H9 (cell line): ENCODE results near the gene HHATL. TPM values are rescaled to one million over a fixed set of nuclear protein-coding genes. Genes with fewer than 3 reads are reported as not detected.

Experiments
- DNase-seq: peaks from one replicate; pipeline ENCODE4 v3.0.0-alpha.2; 2017
- H2AFZ ChIP-seq: one replicate; pipeline ENCODE4 v1.6.1; 2013; ENCODE audit warnings: mild to moderate bottlenecking, low read length, control low read depth, moderate library complexity
- H2AK5ac ChIP-seq: 2 replicates; pipeline ENCODE4 v1.6.1; 2013; ENCODE audit warnings: low read length, control low read depth, mixed read lengths; ENCODE audit not compliant: insufficient read length
- H2BK120ac ChIP-seq: one replicate; pipeline ENCODE4 v1.6.1; 2013; ENCODE audit warnings: low read depth, mild to moderate bottlenecking, low read length, control low read depth, inconsistent platforms; ENCODE audit not compliant: poor library complexity, severe bottlenecking
- H2BK12ac ChIP-seq: 2 replicates; pipeline ENCODE4 v1.6.1; 2013; ENCODE audit warnings: low read length, control low read depth, mixed read lengths, low read depth; ENCODE audit not compliant: insufficient read length
- H2BK15ac ChIP-seq: 2 replicates; pipeline ENCODE4 v1.6.1; 2013; ENCODE audit warnings: low read depth, low read length, control low read depth
- H2BK20ac ChIP-seq: one replicate; pipeline ENCODE4 v1.6.1; 2013; ENCODE audit warnings: low read depth, mild to moderate bottlenecking, low read length, control low read depth, inconsistent platforms; ENCODE audit not compliant: poor library complexity, severe bottlenecking
- H2BK5ac ChIP-seq: 2 replicates; pipeline ENCODE4 v1.6.1; 2013; ENCODE audit warnings: low read length, control low read depth, mixed read lengths; ENCODE audit not compliant: insufficient read length
- H3K14ac ChIP-seq: 2 replicates; pipeline ENCODE4 v1.6.1; 2013; ENCODE audit warnings: low read length, control low read depth; ENCODE audit not compliant: insufficient read depth
- H3K18ac ChIP-seq: 2 replicates; pipeline ENCODE4 v1.6.1; 2013; ENCODE audit warnings: low read depth, mild to moderate bottlenecking, mixed read lengths, low read length, control low read depth; ENCODE audit not compliant: insufficient read length
- H3K23ac ChIP-seq: 2 replicates; pipeline ENCODE4 v1.6.1; 2013; ENCODE audit warnings: low read length, control low read depth, mixed read lengths, low read depth; ENCODE audit not compliant: insufficient read length
- H3K23me2 ChIP-seq: 2 replicates; pipeline ENCODE4 v1.6.1; 2013; ENCODE audit warnings: low read depth, mild to moderate bottlenecking, mixed read lengths, low read length, control low read depth; ENCODE audit not compliant: insufficient read length, poor library complexity, severe bottlenecking
- H3K27ac ChIP-seq: 2 replicates; pipeline ENCODE4 v1.5.1; 2013; ENCODE audit warnings: low read length, control low read depth, mixed read lengths, low read depth; ENCODE audit not compliant: insufficient read length
- H3K27me3 ChIP-seq: 2 replicates; pipeline ENCODE4 v1.6.1; 2013; ENCODE audit warnings: low read length, control low read depth, inconsistent platforms; ENCODE audit not compliant: insufficient read depth
- H3K4ac ChIP-seq: 2 replicates; pipeline ENCODE4 v1.6.1; 2013; ENCODE audit warnings: low read depth, mild to moderate bottlenecking, control low read depth, inconsistent platforms, low read length, moderate library complexity
- H3K4me1 ChIP-seq: 2 replicates; pipeline ENCODE4 v1.6.1; 2013; ENCODE audit warnings: low read length, control low read depth, inconsistent platforms; ENCODE audit not compliant: insufficient read depth
- H3K4me2 ChIP-seq: 2 replicates; pipeline ENCODE4 v1.6.1; 2013; ENCODE audit warnings: low read length, control low read depth, mixed read lengths; ENCODE audit not compliant: insufficient read length, insufficient read depth
- H3K56ac ChIP-seq: 2 replicates; pipeline ENCODE4 v1.6.1; 2013; ENCODE audit warnings: low read depth, mild to moderate bottlenecking, mixed read lengths, low read length, control low read depth; ENCODE audit not compliant: insufficient read length
- H3K79me1 ChIP-seq: 2 replicates; pipeline ENCODE4 v1.6.1; 2013; ENCODE audit warnings: low read depth, mild to moderate bottlenecking, moderate library complexity, low read length, control low read depth, inconsistent platforms; ENCODE audit not compliant: insufficient read depth, poor library complexity, severe bottlenecking
- H3K79me2 ChIP-seq: 2 replicates; pipeline ENCODE4 v1.6.1; 2013; ENCODE audit warnings: low read length, control low read depth, inconsistent platforms; ENCODE audit not compliant: insufficient read depth
- H3K9ac ChIP-seq: 2 replicates; pipeline ENCODE4 v1.6.1; 2013; ENCODE audit warnings: low read length, control low read depth, mixed read lengths; ENCODE audit not compliant: insufficient read length; ENCODE audit errors: extremely low read depth
- H3K9me3 ChIP-seq: one replicate; pipeline ENCODE4 v1.6.1; 2013; ENCODE audit warnings: low read depth, low read length, inconsistent platforms; ENCODE audit not compliant: control insufficient read depth
- H3T11ph ChIP-seq: one replicate; pipeline ENCODE4 v1.6.1; 2013; ENCODE audit warnings: mild to moderate bottlenecking, low read length, control low read depth, inconsistent platforms
- H4K20me1 ChIP-seq: one replicate; pipeline ENCODE4 v1.6.1; 2013; ENCODE audit not compliant: control insufficient read depth, insufficient read length, insufficient read depth
- H4K5ac ChIP-seq: 2 replicates; pipeline ENCODE4 v1.6.1; 2013; ENCODE audit warnings: low read depth, mild to moderate bottlenecking, mixed read lengths, low read length, control low read depth; ENCODE audit not compliant: insufficient read length
- H4K8ac ChIP-seq: replicated peaks from 2 replicates; pipeline ENCODE4 v1.6.1; 2013; ENCODE audit warnings: low read length, control low read depth, mixed read lengths, low read depth; ENCODE audit not compliant: insufficient read length
- H4K91ac ChIP-seq: 2 replicates; pipeline ENCODE4 v1.6.1; 2013; ENCODE audit warnings: low read depth, mild to moderate bottlenecking, moderate library complexity, mixed read lengths, low read length, control low read depth; ENCODE audit not compliant: insufficient read length
- H3K27ac Mint-ChIP-seq, 3 experiments: 2 replicates in 2 of 3; 3 replicates in 1 of 3; pipeline ENCODE4 v1.8.0; 2020 to 2021; ENCODE audit warnings: mixed read lengths in 3 of 3, mild to moderate bottlenecking in 1 of 3, moderate library complexity in 1 of 3
- H3K27me3 Mint-ChIP-seq: 2 replicates; pipeline ENCODE4 v1.8.0; 2021; ENCODE audit warnings: low read depth, mild to moderate bottlenecking, moderate library complexity, mixed read lengths
- H3K36me3 Mint-ChIP-seq, 3 experiments: 2 replicates in 2 of 3; 3 replicates in 1 of 3; pipeline ENCODE4 v1.8.0; 2020 to 2021; ENCODE audit warnings: low read depth in 3 of 3, mixed read lengths in 3 of 3; ENCODE audit not compliant: insufficient read depth in 1 of 3
- H3K4me1 Mint-ChIP-seq, 2 experiments: 2 replicates each; pipeline ENCODE4 v1.8.0; 2020; ENCODE audit warnings: mixed read lengths in 2 of 2
- H3K4me3 Mint-ChIP-seq, 2 experiments: 2 replicates in 1 of 2; 3 replicates in 1 of 2; pipeline ENCODE4 v1.8.0; 2020 to 2021; ENCODE audit warnings: mild to moderate bottlenecking in 2 of 2, mixed read lengths in 2 of 2, moderate library complexity in 1 of 2
- H3K9me3 Mint-ChIP-seq, 2 experiments: 2 replicates in 1 of 2; 3 replicates in 1 of 2; pipeline ENCODE4 v1.8.0; 2020; ENCODE audit warnings: mild to moderate bottlenecking in 2 of 2, mixed read lengths in 2 of 2, moderate library complexity in 1 of 2
- whole genome bisulfite sequencing: extraction: QIAGEN DNeasy Blood & Tissue Kit; methylation state at CpG from one replicate; pipeline ENCODE4 v1.1.7; 2013; ENCODE audit warnings: missing lambda C conversion rate, low lambda C conversion rate, mixed read lengths; ENCODE audit not compliant: insufficient read length; ENCODE audit errors: extremely low coverage; 5-methylcytosine and 5-hydroxymethylcytosine counted together
- total RNA-seq: library from RNA; stranded (reverse); gene quantifications from 2 replicates; pipeline ENCODE4 v1.2.1, GENCODE V29; 2021
- TF ChIP-seq, protein P1 (sequence below): fragments of 200-600 bp; sonication (generic); conservative IDR thresholded peaks from 3 replicates; pipeline ENCODE4 v1.8.0; 2021; ENCODE audit warnings: antibody characterized with exemption, mild to moderate bottlenecking

Gene HHATL
- total RNA-seq, 1 experiment from 2014 or later = 0.46 TPM

GRCh38 chr3:42691816-42692666 lies 10.6 kb downstream of the HHATL start:
- H3K27me3 Mint-ChIP-seq = peaks cover 9% of the 10 kb centered on the region
- Histone ChIP-seq H3K4me1 (no peaks in the 10 kb centered on the region; the same call in 1 of the 2 replicates), H3K23me2 (no peaks in the 10 kb centered on the region), H2BK5ac (no peak overlapping the region), H4K20me1 (no peaks in the 10 kb centered on the region), H3K27ac (no peak overlapping the region), H3K9ac (no peak overlapping the region), H3K79me2 (no peaks in the 10 kb centered on the region), H3K79me1 (no peaks in the 10 kb centered on the region), H4K91ac (no peak overlapping the region), H3K27me3 (no peaks in the 10 kb centered on the region; the same call in 1 of the 2 replicates), H3T11ph (no peak overlapping the region), H2BK12ac (no peak overlapping the region), H4K5ac (no peak overlapping the region), H2AK5ac (no peak overlapping the region), H3K14ac (no peak overlapping the region), H3K23ac (no peak overlapping the region), H4K8ac (no peak overlapping the region), H2AFZ (no peak overlapping the region), H2BK120ac (no peak overlapping the region), H3K4ac (no peak overlapping the region), H3K56ac (no peak overlapping the region), H3K4me2 (no peak overlapping the region), H3K9me3 (no peaks in the 10 kb centered on the region), H3K18ac (no peak overlapping the region), H2BK15ac (no peak overlapping the region), H2BK20ac (no peak overlapping the region)
- H3K27ac Mint-ChIP-seq = no peak overlapping the region
- H3K36me3 Mint-ChIP-seq = no peaks in the 10 kb centered on the region; a peak in 1 of 7 replicates
- peaks cover 19 to 25% of the 10 kb centered on the region in 2 experiments for H3K4me1 Mint-ChIP-seq
- TF ChIP-seq, protein P1, sequence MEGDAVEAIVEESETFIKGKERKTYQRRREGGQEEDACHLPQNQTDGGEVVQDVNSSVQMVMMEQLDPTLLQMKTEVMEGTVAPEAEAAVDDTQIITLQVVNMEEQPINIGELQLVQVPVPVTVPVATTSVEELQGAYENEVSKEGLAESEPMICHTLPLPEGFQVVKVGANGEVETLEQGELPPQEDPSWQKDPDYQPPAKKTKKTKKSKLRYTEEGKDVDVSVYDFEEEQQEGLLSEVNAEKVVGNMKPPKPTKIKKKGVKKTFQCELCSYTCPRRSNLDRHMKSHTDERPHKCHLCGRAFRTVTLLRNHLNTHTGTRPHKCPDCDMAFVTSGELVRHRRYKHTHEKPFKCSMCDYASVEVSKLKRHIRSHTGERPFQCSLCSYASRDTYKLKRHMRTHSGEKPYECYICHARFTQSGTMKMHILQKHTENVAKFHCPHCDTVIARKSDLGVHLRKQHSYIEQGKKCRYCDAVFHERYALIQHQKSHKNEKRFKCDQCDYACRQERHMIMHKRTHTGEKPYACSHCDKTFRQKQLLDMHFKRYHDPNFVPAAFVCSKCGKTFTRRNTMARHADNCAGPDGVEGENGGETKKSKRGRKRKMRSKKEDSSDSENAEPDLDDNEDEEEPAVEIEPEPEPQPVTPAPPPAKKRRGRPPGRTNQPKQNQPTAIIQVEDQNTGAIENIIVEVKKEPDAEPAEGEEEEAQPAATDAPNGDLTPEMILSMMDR = no peak
- no peak for DNase-seq
- no CpG with 5 or more reads among the region's 13 CpGs for WGBS
- H3K4me3 Mint-ChIP-seq = no peak overlapping the region
- H3K9me3 Mint-ChIP-seq = no peaks in the 10 kb centered on the region
